ENCODE data around the gene PPFIBP1.

- TF ChIP-seq CEBPB (IDR thresholded peaks at IDR 0.05) (no peak), CTCF (IDR thresholded peaks at IDR 0.05) (no peak), EP300 (IDR thresholded peaks at IDR 0.05) (no peak), SMC3 (IDR thresholded peaks at IDR 0.05) (no peak), RFX5 (IDR thresholded peaks at IDR 0.05) (no peak), POLR2A (IDR thresholded peaks at IDR 0.05; ENCODE audit: low read length) (no peak), RAD21 (conservative IDR thresholded peaks at IDR 0.05 in 1 of 2, IDR thresholded peaks at IDR 0.05 in 1 of 2) (no peak)
Observed at GRCh38 chr12:27733791-27734190, 209.8 kb downstream of the PPFIBP1 start.

All from A549 (cell line).